ENCODE measurements around the gene EHMT1.

The EHMT1 gene

GRCh38 chr9:137750566-137750965 is 131.8 kb downstream of the EHMT1 start:
- no peak overlapping the region for H3K27ac ChIP-seq (replicated peaks)
- no peak for DNase-seq (ENCODE audit: low read depth in 1 of 2, low spot score in 1 of 2)

GRCh38 chr9:137751616-137752015 is 132.8 kb downstream of the EHMT1 start:
- no peak for TF ChIP-seq CTCF (IDR thresholded peaks at IDR 0.05; ENCODE audit: insufficient read depth, low read length)
- no peak for TF ChIP-seq POLR2AphosphoS5 (IDR thresholded peaks at IDR 0.05; ENCODE audit: low read depth)
- no peak for TF ChIP-seq REST (IDR thresholded peaks at IDR 0.05; ENCODE audit: insufficient replicate concordance, low read depth)
- TF ChIP-seq GABPA (IDR thresholded peaks at IDR 0.05; ENCODE audit: low read depth): no peak
- TF ChIP-seq SPI1 (IDR thresholded peaks at IDR 0.05; ENCODE audit: borderline replicate concordance, low read depth): no peak
- no peaks in the 10 kb centered on the region for H3K27me3 ChIP-seq (ENCODE audit: insufficient read depth, poor library complexity, severe bottlenecking)
- no peak for DNase-seq (ENCODE audit: low read depth in 1 of 2, low spot score in 1 of 2)
- no peak overlapping the region for H3K27ac ChIP-seq (replicated peaks)
- H3K4me3 ChIP-seq (replicated peaks; ENCODE audit: insufficient read depth, low read length): no peak overlapping the region

More at GRCh38 chr9:137750566-137750965, 131.8 kb downstream of the EHMT1 start:
- no peak overlapping the region for H3K4me3 ChIP-seq (replicated peaks; ENCODE audit: insufficient read depth, low read length)
- no peaks in the 10 kb centered on the region for H3K27me3 ChIP-seq (ENCODE audit: insufficient read depth, poor library complexity, severe bottlenecking)
- no peak for TF ChIP-seq POLR2AphosphoS5 (IDR thresholded peaks at IDR 0.05; ENCODE audit: low read depth)
- no peak for TF ChIP-seq GABPA (IDR thresholded peaks at IDR 0.05; ENCODE audit: low read depth)
- TF ChIP-seq CTCF (IDR thresholded peaks at IDR 0.05; ENCODE audit: insufficient read depth, low read length): no peak
- TF ChIP-seq REST (IDR thresholded peaks at IDR 0.05; ENCODE audit: insufficient replicate concordance, low read depth): no peak
- TF ChIP-seq SPI1 (IDR thresholded peaks at IDR 0.05; ENCODE audit: borderline replicate concordance, low read depth): no peak

GRCh38 chr9:137752426-137752825 is 133.6 kb downstream of the EHMT1 start:
- no peaks in the 10 kb centered on the region for H3K27me3 ChIP-seq (ENCODE audit: insufficient read depth, poor library complexity, severe bottlenecking)
- no peak for TF ChIP-seq SPI1 (IDR thresholded peaks at IDR 0.05; ENCODE audit: borderline replicate concordance, low read depth)
- TF ChIP-seq REST (IDR thresholded peaks at IDR 0.05; ENCODE audit: insufficient replicate concordance, low read depth): no peak
- no peak for TF ChIP-seq CTCF (IDR thresholded peaks at IDR 0.05; ENCODE audit: insufficient read depth, low read length)
- TF ChIP-seq GABPA (IDR thresholded peaks at IDR 0.05; ENCODE audit: low read depth): no peak
- TF ChIP-seq POLR2AphosphoS5 (IDR thresholded peaks at IDR 0.05; ENCODE audit: low read depth): no peak
- no peak overlapping the region for H3K27ac ChIP-seq (replicated peaks)
- H3K4me3 ChIP-seq (replicated peaks; ENCODE audit: insufficient read depth, low read length): no peak overlapping the region
- no peak for DNase-seq (ENCODE audit: low read depth in 1 of 2, low spot score in 1 of 2)
